H1 (cell line): ENCODE results near the gene CTSC. TPM values are rescaled to one million over a fixed set of nuclear protein-coding genes. Genes with fewer than 3 reads are reported as not detected.

Experiments
- CHD2 ChIP-seq: IDR thresholded peaks from 2 replicates; pipeline ENCODE4 v1.6.1; 2012; ENCODE audit warnings: low read length, improper control_type of control experiment
- EZH2 ChIP-seq: fragments of 200-600 bp; sonication (generic); IDR thresholded peaks from 2 replicates; pipeline ENCODE4 v1.7.1; 2012; ENCODE audit warnings: low read depth, mild to moderate bottlenecking, moderate library complexity, low read length, inconsistent platforms; ENCODE audit not compliant: severe bottlenecking
- POLR2AphosphoS5 ChIP-seq: IDR thresholded peaks from 2 replicates; pipeline ENCODE4 v1.6.1; 2011; ENCODE audit warnings: low read depth, low read length
- POU5F1 ChIP-seq: IDR thresholded peaks from 2 replicates; pipeline ENCODE4 v1.6.1; 2011; ENCODE audit warnings: low read depth, mild to moderate bottlenecking, low read length, moderate library complexity
- SIRT6 ChIP-seq: IDR thresholded peaks from one replicate; pipeline ENCODE4 v1.7.1; 2012; ENCODE audit warnings: low read length, inconsistent platforms
- SP1 ChIP-seq: IDR thresholded peaks from 2 replicates; pipeline ENCODE4 v1.6.1; 2011; ENCODE audit warnings: low read depth, low read length
- TAF7 ChIP-seq: optimal IDR thresholded peaks from 2 replicates; pipeline ENCODE3; 2011; ENCODE audit warnings: low read depth, mild to moderate bottlenecking, inconsistent platforms, low read length, moderate library complexity, borderline replicate concordance
- polyA plus RNA-seq, 7 experiments: library from polyadenylated mRNA; depleted of rRNA in 3 of 7; stranded (reverse) in 5 of 7; unstranded in 2 of 7; fragments of >200 nt in 5 of 7; fragments of 200-250 nt in 2 of 7; gene quantifications; 1 replicate in 5 of 7; 2 replicates in 1 of 7; 4 replicates in 1 of 7; pipeline versions ENCODE4 v1.2.1 to v1.2.3, GENCODE V29; 2011 to 2013; ENCODE audit warnings: missing spikeins in 2 of 7, mixed read lengths in 2 of 7
- total RNA-seq: library from RNA; stranded (reverse); fragmentation: NEBNext Ultra II Directional; extraction: Animal tissue kit (Norgen Biotek cat#: 25700); gene quantifications from 2 replicates; pipeline ENCODE4 v1.2.1, GENCODE V29; 2021

Gene CTSC
- total and polyA plus RNA-seq, 2 of the 8 experiments (the other 6 are each of a cell fraction or from before 2014, with no cell fraction given) = 347 to 369 TPM

GRCh38 chr11:88301488-88302140 lies 35.9 kb downstream of the CTSC start (continued):
- TF ChIP-seq SIRT6 (no peak), POLR2AphosphoS5 (no peak), SP1 (no peak), EZH2 (no peak), POU5F1 (no peak), CHD2 (no peak), TAF7 (no peak)
- TF ChIP-seq, all 59 proteins: peak for 0
